ENCODE measurements around the gene UBE2K.

- TF ChIP-seq EZH2phosphoT487 (IDR thresholded peaks at IDR 0.05; ENCODE audit: low read depth, severe bottlenecking, unreplicated experiment) (no peak), CTCF (IDR thresholded peaks at IDR 0.05; ENCODE audit: poor library complexity) (no peak), EZH2 (IDR thresholded peaks at IDR 0.05; ENCODE audit: borderline replicate concordance) (no peak)
These were observed 35.3 kb upstream of the UBE2K start for GRCh38 chr4:39662683-39663082.

Measured in hepatocyte (in vitro differentiated cells).